HUES6 (cell line): ENCODE measurements around the gene LARGE1.

Experiments used
- H3K27ac ChIP-seq: 2 replicates; pipeline ENCODE4 v1.7.0; 2013; ENCODE audit warnings: low read depth, mild to moderate bottlenecking, low read length, inconsistent platforms
- H3K27me3 ChIP-seq: 2 replicates; pipeline ENCODE4 v1.6.1; 2013; ENCODE audit warnings: low read length; ENCODE audit not compliant: control insufficient read depth, insufficient read depth
- H3K36me3 ChIP-seq: 2 replicates; pipeline ENCODE4 v1.6.1; 2013; ENCODE audit warnings: low read length; ENCODE audit not compliant: control insufficient read depth, insufficient read depth
- H3K4me1 ChIP-seq: 2 replicates; pipeline ENCODE4 v1.6.1; 2013; ENCODE audit warnings: low read length; ENCODE audit not compliant: control insufficient read depth, insufficient read depth
- H3K4me3 ChIP-seq: 2 replicates; pipeline ENCODE4 v1.5.1; 2013; ENCODE audit warnings: low read depth, low read length
- H3K9ac ChIP-seq: one replicate; pipeline ENCODE4 v1.6.1; 2013; ENCODE audit warnings: mild to moderate bottlenecking, low read length
- H3K9me3 ChIP-seq: 2 replicates; pipeline ENCODE4 v1.6.1; 2013; ENCODE audit warnings: low read depth, low read length; ENCODE audit not compliant: control insufficient read depth, insufficient read depth

The LARGE1 gene

GRCh38 chr22:33431300-33431699 lies 489.0 kb downstream of the LARGE1 start:
- Histone ChIP-seq H3K4me3 (no peak overlapping the region), H3K4me1 (0 out of 2 replicates have a peak, but pooled peaks cover 2% of the 10 kb centered on the region), H3K27ac (no peak overlapping the region), H3K27me3 (no peaks in the 10 kb centered on the region), H3K9ac (no peak overlapping the region), H3K9me3 (no peaks in the 10 kb centered on the region), H3K36me3 (peaks cover 23% of the 10 kb centered on the region)

- Histone ChIP-seq H3K9ac (no peak overlapping the region), H3K27ac (no peak overlapping the region), H3K9me3 (no peaks in the 10 kb centered on the region), H3K36me3 (peaks cover 23% of the 10 kb centered on the region), H3K4me3 (no peak overlapping the region), H3K4me1 (no peaks in the 10 kb centered on the region), H3K27me3 (no peaks in the 10 kb centered on the region)
Measured at GRCh38 chr22:33429281-33429680, 491.0 kb downstream of the LARGE1 start.

GRCh38 chr22:33427461-33427860 lies 492.8 kb downstream of the LARGE1 start:
- H3K27ac ChIP-seq, result no peak overlapping the region
- no peak overlapping the region for H3K4me3 ChIP-seq
- no peaks in the 10 kb centered on the region for H3K27me3 ChIP-seq
- no peak overlapping the region for H3K9ac ChIP-seq
- H3K4me1 ChIP-seq, result no peaks in the 10 kb centered on the region
- H3K36me3 ChIP-seq, result peaks cover 23% of the 10 kb centered on the region
- H3K9me3 ChIP-seq, result no peaks in the 10 kb centered on the region

- Histone ChIP-seq H3K36me3 (peaks cover 17% of the 10 kb centered on the region; the same call in 1 of the 2 replicates), H3K27ac (no peak overlapping the region), H3K4me3 (no peak overlapping the region), H3K9me3 (no peaks in the 10 kb centered on the region), H3K27me3 (no peaks in the 10 kb centered on the region), H3K4me1 (no peaks in the 10 kb centered on the region), H3K9ac (no peak overlapping the region)
Measured at GRCh38 chr22:33426451-33426850, 493.8 kb downstream of the LARGE1 start.

GRCh38 chr22:33421859-33422258 lies 498.4 kb downstream of the LARGE1 start:
- Histone ChIP-seq H3K9me3 (no peaks in the 10 kb centered on the region), H3K36me3 (no peaks in the 10 kb centered on the region), H3K4me1 (no peaks in the 10 kb centered on the region), H3K9ac (no peak overlapping the region), H3K4me3 (no peak overlapping the region), H3K27me3 (no peaks in the 10 kb centered on the region), H3K27ac (no peak overlapping the region)

GRCh38 chr22:33418484-33418883 lies 501.8 kb downstream of the LARGE1 start:
- Histone ChIP-seq H3K4me3 (no peak overlapping the region), H3K9me3 (no peaks in the 10 kb centered on the region)

GRCh38 chr22:33415401-33415800 lies 504.9 kb downstream of the LARGE1 start:
- no peak overlapping the region for H3K9ac ChIP-seq
- H3K36me3 ChIP-seq, result no peaks in the 10 kb centered on the region
- no peak overlapping the region for H3K27ac ChIP-seq
- no peaks in the 10 kb centered on the region for H3K27me3 ChIP-seq
- no peaks in the 10 kb centered on the region for H3K9me3 ChIP-seq
- H3K4me1 ChIP-seq, result no peaks in the 10 kb centered on the region
- no peak overlapping the region for H3K4me3 ChIP-seq

More at GRCh38 chr22:33418484-33418883, 501.8 kb downstream of the LARGE1 start:
- Histone ChIP-seq H3K9ac (no peak overlapping the region), H3K27me3 (no peaks in the 10 kb centered on the region), H3K27ac (no peak overlapping the region), H3K36me3 (no peaks in the 10 kb centered on the region), H3K4me1 (no peaks in the 10 kb centered on the region)

GRCh38 chr22:33409079-33409478 lies 511.2 kb downstream of the LARGE1 start:
- no peak overlapping the region for H3K27ac ChIP-seq

GRCh38 chr22:33405194-33405593 lies 515.1 kb downstream of the LARGE1 start:
- no peak overlapping the region for H3K9ac ChIP-seq
- H3K27ac ChIP-seq, result no peak overlapping the region
- no peaks in the 10 kb centered on the region for H3K36me3 ChIP-seq
- no peaks in the 10 kb centered on the region for H3K4me1 ChIP-seq
- H3K27me3 ChIP-seq, result no peaks in the 10 kb centered on the region
- no peak overlapping the region for H3K4me3 ChIP-seq
- H3K9me3 ChIP-seq, result no peaks in the 10 kb centered on the region

More at GRCh38 chr22:33409079-33409478, 511.2 kb downstream of the LARGE1 start:
- Histone ChIP-seq H3K27me3 (no peaks in the 10 kb centered on the region), H3K4me3 (no peak overlapping the region), H3K9ac (no peak overlapping the region), H3K4me1 (no peaks in the 10 kb centered on the region), H3K9me3 (no peaks in the 10 kb centered on the region), H3K36me3 (no peaks in the 10 kb centered on the region)

GRCh38 chr22:33404723-33405122 lies 515.6 kb downstream of the LARGE1 start:
- Histone ChIP-seq H3K4me1 (no peaks in the 10 kb centered on the region), H3K9ac (no peak overlapping the region), H3K36me3 (no peaks in the 10 kb centered on the region), H3K27ac (no peak overlapping the region), H3K27me3 (no peaks in the 10 kb centered on the region), H3K9me3 (no peaks in the 10 kb centered on the region), H3K4me3 (no peak overlapping the region)

- H3K9me3 ChIP-seq, result no peaks in the 10 kb centered on the region
- no peak overlapping the region for H3K27ac ChIP-seq
- H3K27me3 ChIP-seq, result no peaks in the 10 kb centered on the region
- no peaks in the 10 kb centered on the region for H3K36me3 ChIP-seq
- H3K4me1 ChIP-seq, result no peaks in the 10 kb centered on the region
- no peak overlapping the region for H3K9ac ChIP-seq
- H3K4me3 ChIP-seq, result no peak overlapping the region
Measured at GRCh38 chr22:33402325-33402724, 518.0 kb downstream of the LARGE1 start.

- no peaks in the 10 kb centered on the region for H3K27me3 ChIP-seq
- no peaks in the 10 kb centered on the region for H3K9me3 ChIP-seq
- no peak overlapping the region for H3K9ac ChIP-seq
- H3K4me1 ChIP-seq, result no peaks in the 10 kb centered on the region
- H3K27ac ChIP-seq, result no peak overlapping the region
- no peak overlapping the region for H3K4me3 ChIP-seq
- no peaks in the 10 kb centered on the region for H3K36me3 ChIP-seq
Measured at GRCh38 chr22:33401291-33401690, 519.0 kb downstream of the LARGE1 start.
